Subcutaneous adipose tissue (tissue), 4 donors: ENCODE measurements around the gene SERPINB2. TPM values are rescaled to one million over a fixed set of nuclear protein-coding genes. Genes with fewer than 3 reads are reported as not detected.

Experiments used
- CTCF ChIP-seq: fragments of 450-650 bp; IDR thresholded peaks from one replicate; pipeline ENCODE4 v1.5.1; 2016; ENCODE audit warnings: low read depth, mild to moderate bottlenecking, control low read depth, antibody characterized with exemption, moderate library complexity
- total RNA-seq, 4 donors: library from RNA; depleted of rRNA; stranded (reverse); fragments of >200 nt; gene quantifications; one replicate each; pipeline ENCODE4 v1.1.0, GENCODE V29; 2016

Gene SERPINB2
- total RNA-seq, 4 donors from 2014 or later = 0.44 to 2.6 (median 0.51) TPM; not detected in 1

GRCh38 chr18:63936156-63936931 lies 48.8 kb downstream of the SERPINB2 start:
- TF ChIP-seq CTCF = no peak

- no peak for TF ChIP-seq CTCF
These were observed 49.5 kb downstream of the SERPINB2 start for GRCh38 chr18:63936932-63937393.

GRCh38 chr18:63940008-63940407 lies 52.5 kb downstream of the SERPINB2 start:
- TF ChIP-seq CTCF = no peak

- TF ChIP-seq CTCF = no peak
These were observed 59.7 kb downstream of the SERPINB2 start for GRCh38 chr18:63947051-63947790.

GRCh38 chr18:63949068-63949737 lies 61.7 kb downstream of the SERPINB2 start, which contains the start of gene HMSD:
HMSD (plus strand) TSS chr18:63949301; CDS start chr18:63953456, 4,155 bp downstream.
- TF ChIP-seq CTCF = no peak

- TF ChIP-seq CTCF = no peak
These were observed 63.8 kb downstream of the SERPINB2 start for GRCh38 chr18:63951302-63951705.

Other genes starting within 250 kb of the SERPINB2 start
- gene SERPINB4, start 243.4 kb upstream of the SERPINB2 start, total RNA-seq = not detected
- gene SERPINB3, start 225.8 kb upstream of the SERPINB2 start, total RNA-seq = not detected
- gene SERPINB11, start 184.7 kb upstream of the SERPINB2 start, total RNA-seq = not detected
- not detected for gene SERPINB7, start 112.3 kb upstream of the SERPINB2 start, total RNA-seq
- not detected for gene SERPINB10, start 20.3 kb downstream of the SERPINB2 start, total RNA-seq
- gene HMSD, start 61.6 kb downstream of the SERPINB2 start, total RNA-seq = not detected
- 10 to 100 TPM in 3 of 4 donors, 1 to 10 TPM in 1; 8.7 to 22.5 (median 20.1) TPM for gene SERPINB8, start 82.4 kb downstream of the SERPINB2 start, total RNA-seq